IMR-90 (cell line): Measurements from ENCODE around the gene TIGD7.

Experiments
- BHLHE40 ChIP-seq: fragments of 150-350 bp; IDR thresholded peaks from 2 replicates; pipeline ENCODE4 v1.6.1; 2016; ENCODE audit warnings: mild to moderate bottlenecking, low read depth, low read length
- CEBPB ChIP-seq: IDR thresholded peaks from 2 replicates; pipeline ENCODE4 v1.6.1; 2012; ENCODE audit warnings: low read depth, low read length, improper control_type of control experiment
- CHD1 ChIP-seq: IDR thresholded peaks from 2 replicates; pipeline ENCODE4 v1.6.1; 2012; ENCODE audit warnings: low read depth, low read length, improper control_type of control experiment
- CTCF ChIP-seq: conservative IDR thresholded peaks from 2 replicates; pipeline ENCODE4 v1.5.1; 2012; ENCODE audit warnings: mild to moderate bottlenecking, low read depth, low read length, improper control_type of control experiment
- ELK1 ChIP-seq: fragments of 150-350 bp; IDR thresholded peaks from 2 replicates; pipeline ENCODE4 v1.6.1; 2016; ENCODE audit warnings: low read depth, mild to moderate bottlenecking, low read length, moderate library complexity, borderline replicate concordance
- FOS ChIP-seq: fragments of 150-350 bp; IDR thresholded peaks from 2 replicates; pipeline ENCODE4 v1.6.1; 2016; ENCODE audit warnings: low read depth, low read length
- MAZ ChIP-seq: IDR thresholded peaks from 2 replicates; pipeline ENCODE4 v1.6.1; 2012; ENCODE audit warnings: low read depth, mild to moderate bottlenecking, low read length, improper control_type of control experiment, moderate library complexity, borderline replicate concordance
- POLR2A ChIP-seq: IDR thresholded peaks from 2 replicates; pipeline ENCODE4 v1.6.1; 2012; ENCODE audit warnings: mild to moderate bottlenecking, low read depth, low read length
- RAD21 ChIP-seq: IDR thresholded peaks from 2 replicates; pipeline ENCODE4 v1.6.1; 2012; ENCODE audit warnings: low read length, improper control_type of control experiment
- RCOR1 ChIP-seq: IDR thresholded peaks from 2 replicates; pipeline ENCODE4 v1.6.1; 2012; ENCODE audit warnings: mild to moderate bottlenecking, low read length, improper control_type of control experiment; ENCODE audit not compliant: insufficient replicate concordance
- USF2 ChIP-seq: fragments of 150-350 bp; IDR thresholded peaks from 2 replicates; pipeline ENCODE4 v1.6.1; 2017; ENCODE audit warnings: mild to moderate bottlenecking, antibody characterized with exemption, low read length, low read depth

GRCh38 chr16:3274947-3275346 is 30.3 kb downstream of the TIGD7 start:
- TF ChIP-seq CTCF, result no peak
- no peak for TF ChIP-seq USF2
- no peak for TF ChIP-seq RAD21
- TF ChIP-seq POLR2A, result no peak
- no peak for TF ChIP-seq CEBPB
- no peak for TF ChIP-seq CHD1
- TF ChIP-seq MAZ, result no peak
- no peak for TF ChIP-seq RCOR1
- no peak for TF ChIP-seq BHLHE40
- TF ChIP-seq ELK1, result no peak
- no peak for TF ChIP-seq FOS
